ENCODE data around the gene WWC1.
"Not testable (repeated sequence)": the region's sequence is repeated elsewhere in the genome, so short reads cannot be mapped to it uniquely, and the experiment has no call there.

The WWC1 gene

DNA sequence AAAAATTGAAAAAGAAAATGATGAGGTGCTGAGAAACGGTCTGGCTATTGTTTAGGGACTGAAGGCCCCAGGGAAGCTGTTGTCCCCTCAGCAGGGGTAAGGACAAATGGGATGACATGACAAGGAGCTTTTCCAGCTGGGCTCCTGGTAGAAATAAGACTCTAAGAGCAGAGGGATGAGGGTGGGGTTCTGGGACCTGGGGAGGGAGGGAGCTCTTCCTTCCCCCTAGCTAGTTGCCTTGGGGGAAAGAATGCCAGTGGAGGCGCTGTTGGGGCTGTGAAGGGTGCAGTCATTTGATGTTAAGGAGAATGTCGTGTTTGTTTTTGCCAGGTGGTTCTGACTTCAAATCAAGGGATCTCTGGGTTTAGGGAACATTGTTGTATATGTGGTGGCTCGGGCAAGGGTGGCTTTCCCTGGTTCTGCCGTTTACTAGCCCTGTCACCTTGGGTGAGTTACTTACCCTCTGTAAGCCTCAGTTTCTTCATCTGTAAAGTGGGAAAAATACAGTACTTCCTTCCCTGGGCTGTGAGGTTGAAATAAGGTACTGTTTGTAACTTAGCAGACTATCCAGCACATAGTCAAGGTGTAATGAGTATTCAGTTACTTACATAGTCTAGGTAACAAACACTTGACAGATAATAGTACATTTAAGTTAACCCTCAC is 47.8 kb downstream of the WWC1 start:
- no peak for DNase-seq

DNA sequence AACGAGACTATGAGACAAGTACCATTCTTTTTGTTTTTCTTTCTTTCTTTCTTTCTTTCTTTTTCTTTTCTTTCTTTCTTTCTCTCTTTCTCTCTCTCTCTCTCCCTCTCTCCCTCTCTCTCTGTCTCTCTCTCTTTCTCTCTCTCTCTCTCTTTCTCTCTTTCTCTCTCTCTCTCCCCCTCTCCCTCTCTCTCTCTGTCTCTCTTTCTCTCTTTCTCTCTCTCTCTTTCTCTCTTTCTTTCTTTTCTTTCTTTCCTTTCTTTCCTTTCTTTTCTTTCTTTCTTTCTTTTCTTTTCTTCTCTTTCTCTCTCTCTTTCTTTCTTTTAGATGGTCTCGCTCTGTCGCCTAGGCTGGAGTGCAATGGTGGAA is 48.3 kb downstream of the WWC1 start:
- not testable (repeated sequence) for DNase-seq

DNA sequence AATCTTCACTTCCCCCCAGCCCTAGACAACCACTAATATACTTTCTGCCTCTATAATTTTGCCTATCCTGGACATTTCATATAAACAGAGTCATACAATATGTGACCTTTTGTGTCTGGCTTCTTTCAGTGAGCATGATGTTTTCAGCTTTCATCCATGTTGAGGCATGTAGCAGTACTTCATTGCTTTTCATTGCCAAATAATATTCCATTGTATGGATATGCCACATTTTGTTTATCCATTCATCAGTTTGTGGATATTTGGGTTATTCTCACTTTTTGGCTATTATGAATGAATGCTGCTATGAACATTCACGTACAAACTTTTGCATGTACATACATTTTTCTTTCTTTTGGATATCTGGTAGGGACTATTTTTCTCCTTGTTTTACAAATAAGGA is 49.0 kb downstream of the WWC1 start:
- no peak for DNase-seq

DNA sequence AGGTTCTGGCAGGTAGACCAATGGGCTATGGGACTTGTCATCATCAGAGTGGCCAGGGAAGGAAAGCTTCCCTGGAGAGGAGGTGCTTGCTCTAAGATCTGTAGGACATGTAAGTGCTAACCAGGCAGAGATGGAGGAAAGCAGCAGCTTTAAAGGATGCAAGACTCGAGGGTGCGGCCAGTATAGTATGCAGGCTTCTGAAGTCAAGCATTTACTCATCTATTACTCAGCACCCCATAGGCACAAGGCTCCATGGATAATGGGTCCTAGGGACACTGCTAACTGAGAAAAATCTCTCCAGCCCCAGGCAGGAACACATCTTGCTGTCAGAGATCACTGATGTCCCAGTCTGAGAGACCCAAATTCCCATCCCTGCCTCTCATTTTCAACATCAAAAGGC is 49.7 kb downstream of the WWC1 start:
- no peak for DNase-seq

DNA sequence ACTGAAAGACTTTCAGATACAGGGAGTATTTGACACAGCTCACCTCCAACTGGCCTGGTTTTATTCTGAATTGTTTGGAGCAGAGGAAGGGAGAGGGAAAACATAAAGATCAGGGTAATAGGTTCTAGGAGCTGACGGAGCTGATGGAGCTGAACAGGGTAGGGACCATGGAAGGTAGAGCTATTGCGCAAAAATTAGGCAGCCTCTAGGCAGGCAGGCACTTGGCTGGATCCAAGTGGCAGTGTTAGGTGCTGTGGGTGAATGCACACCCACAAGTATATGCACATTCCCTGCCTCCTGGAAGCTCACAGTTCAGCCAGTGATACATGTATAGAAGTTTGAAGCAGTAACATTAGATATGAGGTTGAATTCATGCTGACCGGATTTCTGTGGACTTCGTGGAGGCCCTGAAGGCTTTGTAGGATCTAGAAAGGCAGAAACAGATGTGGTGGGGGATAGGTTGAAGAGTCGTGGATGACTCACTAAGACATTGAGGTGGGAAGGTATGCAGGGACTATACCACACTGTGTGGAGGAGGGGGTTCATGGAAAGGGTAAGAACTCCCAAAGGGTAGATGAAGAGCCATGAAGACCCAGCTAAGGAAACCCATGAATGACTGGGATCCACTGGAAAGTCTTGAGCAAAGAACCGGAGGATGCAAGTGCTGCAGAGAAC is 50.8 kb downstream of the WWC1 start:
- DNase-seq, result no peak

DNA sequence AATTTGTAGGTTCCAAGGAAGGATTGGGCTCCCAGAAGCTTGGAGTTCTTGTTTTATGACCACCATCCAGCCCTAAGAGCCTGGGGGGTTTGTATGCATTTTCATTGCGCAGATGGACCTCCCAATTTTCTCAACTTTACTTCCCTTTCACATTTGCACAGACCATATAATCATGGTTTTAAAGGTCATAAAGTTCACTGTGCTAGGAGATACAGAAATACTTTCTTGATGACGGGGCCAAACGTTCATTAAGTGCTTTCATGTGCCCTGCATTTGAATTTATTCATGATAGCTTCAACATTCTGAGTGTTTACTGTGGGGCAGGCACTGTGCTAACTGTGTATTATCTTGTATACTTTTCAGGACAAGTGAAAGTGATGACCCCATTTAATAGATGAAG is 51.5 kb downstream of the WWC1 start:
- DNase-seq, result no peak

DNA sequence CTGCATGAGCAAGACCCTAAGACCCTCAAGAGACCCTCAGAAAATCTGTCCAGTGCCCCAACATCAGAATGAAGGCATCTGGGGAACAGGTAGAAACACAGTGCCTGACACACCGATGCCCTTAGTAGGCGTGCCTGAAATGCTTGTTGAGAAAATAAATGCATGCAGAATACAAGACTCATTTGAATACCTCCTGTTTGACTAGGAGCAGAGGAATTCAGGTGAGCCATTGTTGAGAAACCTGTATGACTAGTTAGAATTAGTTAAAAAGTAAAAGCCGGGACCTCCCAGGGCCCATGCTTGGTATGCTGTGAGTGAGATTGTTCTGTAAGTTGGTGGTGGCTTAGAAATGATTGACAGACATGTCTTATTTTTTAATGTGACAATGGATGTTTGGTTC is 55.0 kb downstream of the WWC1 start:
- no peak for DNase-seq

DNA sequence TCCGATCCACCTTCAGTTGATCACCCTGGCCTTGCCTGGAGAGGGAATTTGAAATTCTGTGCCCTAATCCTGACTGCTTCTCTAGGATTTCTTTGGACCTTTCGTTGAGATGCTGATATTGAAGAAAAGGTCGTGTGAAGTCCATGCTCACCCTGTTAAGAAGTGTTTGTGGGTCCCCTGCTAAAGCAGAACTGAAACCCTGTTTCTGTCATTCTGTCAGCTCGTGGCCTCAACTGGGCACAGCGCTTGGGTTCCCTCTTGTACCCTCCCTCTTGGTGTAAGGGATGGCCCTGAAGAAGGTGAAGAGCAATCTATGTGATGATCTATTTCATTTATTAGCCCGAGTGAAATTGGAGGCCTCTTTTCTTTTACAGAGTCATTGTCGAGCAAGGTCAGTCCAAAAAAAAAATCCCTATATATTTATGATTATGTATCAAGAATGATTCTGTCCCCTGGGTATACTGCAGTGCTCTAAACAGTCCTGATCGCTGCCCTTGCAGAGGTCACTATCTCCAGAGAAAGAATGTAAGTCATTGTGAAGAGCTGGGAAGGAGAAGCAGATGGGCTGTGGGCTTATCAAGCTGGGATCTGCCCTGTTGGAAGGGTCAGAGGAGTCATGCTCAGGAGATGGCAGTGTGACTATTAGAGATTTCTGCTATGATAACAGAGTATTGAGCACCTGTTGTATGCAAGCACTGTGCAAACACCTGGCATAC is 56.1 kb downstream of the WWC1 start:
- DNase-seq, result no peak

DNA sequence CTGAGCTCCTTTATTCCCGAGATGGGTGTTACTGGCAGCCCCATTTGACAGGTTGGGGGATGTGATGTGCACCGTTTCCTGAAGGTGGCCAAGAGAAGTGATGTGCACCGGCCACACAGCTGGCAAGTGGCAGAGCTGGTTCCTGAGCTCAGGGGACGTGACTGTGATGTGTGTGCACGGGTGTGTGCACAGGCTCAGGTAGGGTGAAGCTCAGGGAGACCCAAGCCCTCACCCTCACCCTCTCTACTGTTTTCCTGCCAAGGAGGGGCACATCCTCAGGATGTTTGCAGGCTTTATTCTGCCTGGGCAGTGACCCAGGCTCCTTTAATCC is 56.6 kb downstream of the WWC1 start:
- no peak for DNase-seq

DNA sequence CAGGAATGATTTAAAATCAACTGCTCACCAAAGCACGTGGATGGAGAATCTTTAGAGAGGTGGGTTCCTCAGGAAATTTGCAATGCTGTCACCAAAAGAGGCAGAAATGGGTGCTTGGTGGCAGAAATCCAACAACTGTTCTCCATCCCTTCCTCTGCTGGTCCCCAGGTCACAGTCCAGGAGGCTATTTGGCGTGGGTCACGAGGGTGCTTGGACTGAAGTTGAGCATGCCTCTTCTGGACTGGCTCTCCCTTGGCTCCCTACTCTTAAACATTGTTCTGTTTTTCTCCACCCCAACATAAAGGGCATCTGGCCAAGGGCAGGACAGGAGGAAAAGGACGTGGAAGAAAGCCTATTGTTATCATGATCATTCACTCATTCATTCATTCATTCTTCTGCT is 58.9 kb downstream of the WWC1 start:
- no peak for DNase-seq

DNA sequence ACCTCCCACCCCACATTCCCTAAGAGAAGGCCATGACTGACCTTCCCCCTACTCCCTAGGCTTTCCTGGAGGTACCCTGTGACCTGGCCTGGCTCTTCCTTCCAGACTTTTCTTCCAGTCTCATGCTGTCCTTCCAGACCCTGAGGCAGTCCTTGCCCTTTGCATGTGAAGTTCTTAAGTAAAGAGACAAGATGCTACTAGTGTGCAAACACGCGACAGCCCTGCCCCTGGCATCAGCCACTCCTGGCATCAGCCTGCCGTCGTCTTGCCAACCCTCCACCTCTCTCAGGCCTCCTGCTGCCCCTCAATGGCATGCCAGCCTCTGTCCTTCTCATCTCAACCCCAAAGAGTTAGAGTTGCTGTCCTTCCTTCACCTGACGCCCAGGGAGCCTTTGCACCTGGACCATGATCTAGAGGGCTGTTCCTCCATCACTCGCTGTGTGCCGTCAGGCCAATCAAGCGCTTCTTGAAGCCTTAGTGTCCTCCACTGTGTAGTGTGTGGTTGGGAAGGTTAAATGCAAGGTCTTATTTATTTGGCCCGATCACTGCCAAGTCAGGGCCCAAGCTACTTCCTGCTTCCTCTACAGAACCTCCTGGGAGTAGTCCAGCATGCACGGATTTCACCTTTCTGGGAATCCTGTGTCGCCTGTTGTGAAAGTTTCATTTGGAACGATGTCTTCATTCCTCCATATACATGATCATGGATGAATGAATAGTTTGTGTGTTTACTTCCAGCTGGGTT is 61.9 kb downstream of the WWC1 start:
- DNase-seq, result no peak

DNA sequence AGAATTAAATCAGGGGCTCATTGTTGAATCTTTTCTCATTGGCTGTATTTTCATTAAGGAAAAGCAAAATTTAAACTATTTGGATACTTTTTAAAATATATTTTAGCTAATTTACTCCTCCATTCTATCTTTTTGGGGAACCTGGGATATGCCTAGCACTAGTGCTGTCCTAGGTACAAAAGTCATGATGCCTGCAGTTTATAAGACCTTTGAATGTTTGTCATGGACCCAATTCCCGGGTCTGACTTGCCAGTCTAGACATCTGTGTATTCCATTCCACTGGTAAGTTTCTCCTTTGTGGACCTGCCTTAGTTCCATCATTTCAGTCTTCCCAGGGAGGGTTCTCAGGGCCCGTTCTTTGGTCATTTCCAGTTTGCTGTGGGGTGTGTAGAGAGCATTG is 63.0 kb downstream of the WWC1 start:
- DNase-seq, result no peak

DNA sequence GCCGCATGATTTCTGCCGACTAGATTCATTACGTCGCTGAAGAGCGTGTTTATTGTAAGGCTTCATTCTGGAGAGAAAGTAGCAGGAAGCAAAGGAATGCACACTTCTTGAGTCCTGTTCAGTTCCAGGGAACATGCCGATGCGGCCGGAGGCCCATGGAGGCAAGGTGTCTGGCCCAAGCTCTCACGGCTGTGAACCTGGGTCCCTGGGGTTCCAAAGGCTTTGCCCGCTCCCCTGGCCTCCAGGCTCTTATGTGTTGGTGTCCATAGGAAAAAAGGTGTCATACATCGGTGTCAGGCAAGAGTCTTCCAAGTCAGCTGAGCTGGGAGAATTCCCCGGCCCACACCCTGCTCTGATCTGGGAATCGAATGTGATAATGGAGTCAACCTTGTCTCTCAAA is 64.7 kb downstream of the WWC1 start:
- no peak for DNase-seq

DNA sequence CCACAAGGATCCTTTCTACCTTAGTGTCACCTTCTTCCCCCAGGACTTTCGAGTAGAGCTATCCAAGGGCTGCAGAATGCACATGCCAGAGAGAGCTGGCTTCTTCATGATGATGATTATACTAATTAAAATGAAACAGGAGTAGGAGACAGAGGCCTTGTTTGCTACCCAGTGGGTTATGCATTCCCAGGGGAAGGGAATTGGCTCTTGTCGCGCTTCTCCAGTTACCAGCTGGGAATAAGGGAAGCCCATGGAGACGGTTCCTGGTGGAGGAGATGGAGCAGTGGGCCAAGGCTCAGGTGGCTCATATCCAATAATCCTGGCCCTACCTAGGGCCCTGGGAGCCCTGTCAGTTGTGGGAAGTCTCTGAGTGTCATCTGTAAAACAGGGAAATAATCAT is 65.1 kb downstream of the WWC1 start:
- DNase-seq, result no peak

DNA sequence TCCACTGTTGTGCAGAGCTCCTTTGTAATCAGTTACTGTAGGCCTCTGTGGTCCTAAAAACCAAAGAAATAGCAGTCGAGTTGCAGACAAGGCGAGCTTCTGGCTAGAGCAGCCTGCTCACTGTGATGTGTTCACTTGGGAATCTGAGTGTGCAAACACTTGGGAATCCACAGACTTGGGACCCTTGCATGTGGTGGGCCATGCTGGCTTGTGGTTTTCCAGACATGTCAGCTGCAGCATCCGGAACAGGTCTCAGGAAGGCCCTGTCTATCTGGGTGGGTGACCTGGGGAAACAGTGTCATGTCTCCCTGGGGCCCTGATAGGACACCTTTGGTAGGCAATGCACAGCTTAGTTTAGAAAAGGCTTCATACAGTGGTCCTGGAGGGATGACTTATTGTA is 66.4 kb downstream of the WWC1 start:
- DNase-seq, result no peak

DNA sequence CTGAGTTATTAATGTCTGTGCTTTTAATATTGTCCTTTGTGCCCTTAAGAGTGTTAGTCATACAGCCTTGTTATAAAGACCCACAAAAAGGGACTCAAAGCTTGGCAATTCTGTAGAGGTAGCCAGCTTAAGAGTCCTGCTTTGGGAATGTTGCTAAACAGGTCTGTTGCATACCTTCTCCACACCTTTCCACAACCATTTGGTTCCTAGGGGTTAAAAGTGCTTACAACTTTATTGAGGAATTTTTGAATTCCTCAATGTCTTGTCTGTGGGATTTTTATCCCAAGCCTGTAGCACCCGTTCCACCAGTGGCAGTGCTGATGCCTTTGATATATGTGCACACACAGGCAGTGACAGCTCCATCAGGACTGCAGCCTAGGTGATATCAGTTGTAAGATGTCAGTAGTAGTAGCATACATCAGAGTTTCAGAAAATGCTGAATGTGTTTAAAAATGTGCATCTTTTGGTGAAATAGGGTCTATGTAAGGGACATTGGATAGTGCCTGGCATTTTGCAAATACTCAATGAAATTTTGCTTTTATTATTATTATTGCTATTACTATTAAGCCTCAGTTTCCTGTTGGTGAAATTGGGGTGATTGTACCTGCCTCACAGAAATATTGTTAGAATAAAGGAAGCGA is 68.5 kb downstream of the WWC1 start:
- DNase-seq, result no peak

DNA sequence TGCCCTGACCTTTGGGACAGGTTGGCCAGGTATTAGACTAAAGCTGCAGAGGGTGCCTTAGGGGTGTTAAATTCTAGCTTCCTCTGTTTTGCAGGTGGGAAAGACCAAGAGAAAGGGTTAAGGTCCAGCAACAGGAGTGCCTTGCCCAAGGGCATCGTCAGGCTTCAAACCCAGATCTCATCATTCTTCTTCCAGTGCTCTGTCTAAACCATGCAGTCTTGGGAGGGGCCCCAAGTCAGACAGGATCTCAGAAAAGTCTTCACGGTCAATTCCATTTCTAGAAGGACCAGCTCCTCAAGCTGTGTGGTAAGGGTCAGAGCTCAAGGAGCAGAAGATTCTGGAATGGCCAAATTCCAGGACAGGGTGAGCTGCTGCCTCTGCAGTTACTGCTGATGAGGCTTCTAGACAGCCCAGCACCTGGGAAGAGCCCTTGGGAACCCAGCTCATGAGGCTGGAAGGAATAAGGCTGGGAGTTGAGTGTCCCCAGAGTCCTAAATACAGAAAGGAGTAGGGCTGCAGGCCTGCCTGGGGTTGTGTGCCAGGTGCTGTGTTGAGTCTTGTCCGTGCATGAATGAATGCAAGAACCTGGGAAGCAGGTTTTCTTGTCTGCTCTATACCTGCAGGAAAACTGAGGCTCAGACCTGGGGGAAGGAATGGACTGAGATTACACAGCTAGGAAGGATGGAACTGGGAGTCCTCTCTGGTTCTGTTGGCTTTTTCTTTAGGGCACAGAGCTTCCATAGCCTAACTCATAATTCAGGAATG is 69.3 kb downstream of the WWC1 start:
- no peak for DNase-seq

DNA sequence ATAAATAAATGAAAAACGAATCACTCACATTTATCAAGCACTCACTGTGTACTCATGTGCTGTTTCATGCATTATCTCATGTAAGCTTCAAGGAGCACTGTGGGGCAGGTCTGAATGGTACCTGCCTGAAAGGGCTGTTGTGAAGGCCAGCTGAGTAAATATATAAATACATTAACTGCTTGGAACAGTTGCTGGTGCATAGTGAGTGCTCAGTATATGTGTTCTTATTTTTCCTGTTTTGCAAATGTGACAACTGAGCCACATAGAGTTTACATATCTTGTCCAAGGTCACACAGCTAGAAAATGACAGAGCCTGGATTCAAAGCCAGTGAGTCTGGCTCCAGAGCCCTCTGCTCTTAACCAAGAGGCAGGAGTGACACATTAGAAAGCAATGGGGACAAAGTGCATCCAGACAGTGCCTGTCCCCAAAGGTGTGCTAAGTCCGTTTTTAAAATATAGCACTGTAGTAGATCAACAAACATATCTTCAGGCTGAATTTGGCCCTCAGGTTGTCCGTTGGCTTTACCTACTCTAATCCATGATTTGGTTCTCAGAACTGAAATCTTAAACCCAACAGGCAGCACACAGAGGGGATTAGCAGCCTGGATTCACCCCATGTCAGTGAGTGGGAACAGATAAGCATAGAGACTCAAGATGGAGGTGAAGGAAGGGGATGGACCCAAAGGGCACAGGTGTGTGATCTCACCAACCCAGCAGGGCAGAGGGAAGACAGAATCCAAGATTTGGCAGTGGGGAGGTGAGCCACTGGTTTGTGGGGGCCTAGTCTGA is 70.8 kb downstream of the WWC1 start:
- DNase-seq, result no peak

DNA sequence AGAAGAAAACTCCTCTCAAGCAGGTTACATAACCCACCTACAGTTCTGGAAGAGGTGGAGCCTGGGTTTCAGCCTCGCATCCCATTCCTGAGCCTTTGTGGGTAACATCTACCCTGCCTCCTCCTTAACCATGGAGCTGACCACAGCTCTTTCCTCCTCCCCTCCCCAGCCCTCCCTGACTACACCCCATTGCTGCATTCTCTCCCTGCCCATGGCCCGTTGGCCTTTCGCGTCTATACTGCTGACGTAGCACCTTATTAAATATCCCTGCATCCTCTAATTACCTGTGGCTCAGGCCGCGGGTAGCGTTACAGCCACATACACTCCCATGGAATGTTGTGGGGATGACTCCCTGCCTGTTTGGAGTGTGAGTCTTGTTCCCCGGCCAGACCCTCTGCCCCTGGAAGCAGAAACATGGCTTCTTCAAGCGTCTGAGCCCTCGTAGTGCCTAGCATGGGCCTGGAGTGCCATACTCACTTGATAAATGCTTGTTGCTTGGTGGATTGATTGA is 72.8 kb downstream of the WWC1 start:
- DNase-seq, result no peak

DNA sequence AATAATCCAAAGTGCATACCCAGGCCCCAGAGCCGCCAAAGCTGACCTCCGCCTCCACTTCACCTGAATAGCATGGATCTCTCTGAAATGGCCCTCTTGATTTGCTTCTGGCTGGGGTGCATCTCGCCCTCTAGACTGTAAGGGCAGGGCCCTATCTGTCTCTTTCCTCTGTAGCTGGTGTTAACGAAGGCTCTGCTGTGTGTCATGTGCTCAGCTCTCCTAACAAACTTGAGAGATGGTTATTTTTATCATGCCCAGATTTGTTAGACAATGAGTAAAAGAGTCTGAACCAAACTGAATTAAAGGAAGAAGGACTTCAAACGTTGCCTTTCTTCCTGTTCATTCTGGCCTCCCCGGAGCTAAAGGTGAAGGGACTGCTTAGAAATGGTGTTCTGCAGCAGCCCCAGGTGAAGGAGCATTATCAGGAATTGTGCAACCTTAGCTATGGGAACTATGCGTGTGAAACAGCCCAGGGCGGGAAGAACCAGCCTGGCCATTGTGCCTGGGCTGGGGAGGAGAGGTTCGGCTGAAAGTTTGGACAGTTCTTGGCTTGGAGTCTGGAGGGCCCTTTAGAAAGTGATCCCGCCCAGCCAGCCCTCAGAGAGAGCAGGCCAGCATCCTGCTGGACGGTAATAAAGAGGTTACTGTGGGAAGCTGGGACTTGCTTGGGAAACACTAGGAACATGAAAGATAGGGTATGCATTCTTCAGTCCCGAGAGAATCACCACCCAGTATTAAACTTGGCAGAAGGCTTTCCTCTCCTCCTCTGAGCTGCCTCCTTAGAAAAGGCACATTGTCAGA is 73.5 kb downstream of the WWC1 start:
- DNase-seq, result no peak
